Measurements from ENCODE around the gene FHIT.
A peak's percentile ranks its signal among the peaks of the same experiment; 100 is the strongest.

FHIT gene

DNA sequence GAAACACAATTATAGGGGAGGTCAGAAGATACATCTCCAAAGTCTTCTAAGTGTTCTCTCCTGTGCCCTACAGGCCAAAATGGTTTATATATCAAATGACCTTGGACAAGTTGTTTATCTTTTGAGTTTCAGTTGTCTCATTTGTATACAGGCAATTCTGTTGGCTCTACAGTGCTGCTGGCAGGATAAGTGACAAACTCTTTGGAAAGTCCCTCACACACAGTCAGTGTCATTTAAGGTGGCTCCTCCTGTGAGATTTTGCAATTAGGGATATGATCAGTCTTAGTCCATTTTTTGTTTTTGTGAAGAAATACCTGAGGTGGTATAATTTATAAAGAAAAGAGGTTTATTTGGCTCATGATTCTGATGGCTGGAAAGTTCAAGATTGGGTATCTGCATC is 1165.6 kb downstream of the FHIT start:
- DNase-seq: no peak

GRCh38 chr3:60081381-60082095 is 1169.7 kb downstream of the FHIT start:
- no peak for DNase-seq

DNA sequence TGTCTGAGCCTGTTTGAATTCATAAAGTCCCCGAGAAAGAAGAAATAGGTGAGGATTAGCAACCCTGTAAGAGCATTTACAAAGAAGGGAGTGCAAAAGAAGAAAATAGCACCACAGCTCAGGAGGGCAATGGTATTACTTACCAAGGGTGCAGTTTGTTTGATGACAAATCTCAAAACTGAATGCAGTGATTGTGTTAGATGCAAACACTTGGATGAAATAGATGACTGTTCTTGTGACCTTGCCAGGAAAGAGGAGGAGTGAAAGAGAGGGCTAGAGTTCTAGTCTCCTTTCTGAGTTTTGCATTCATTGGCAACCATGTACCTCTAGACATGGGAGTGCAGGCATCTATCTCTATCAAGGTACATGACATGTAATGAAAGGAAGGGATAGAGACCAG is 1170.6 kb downstream of the FHIT start:
- DNase-seq: no peak

DNA sequence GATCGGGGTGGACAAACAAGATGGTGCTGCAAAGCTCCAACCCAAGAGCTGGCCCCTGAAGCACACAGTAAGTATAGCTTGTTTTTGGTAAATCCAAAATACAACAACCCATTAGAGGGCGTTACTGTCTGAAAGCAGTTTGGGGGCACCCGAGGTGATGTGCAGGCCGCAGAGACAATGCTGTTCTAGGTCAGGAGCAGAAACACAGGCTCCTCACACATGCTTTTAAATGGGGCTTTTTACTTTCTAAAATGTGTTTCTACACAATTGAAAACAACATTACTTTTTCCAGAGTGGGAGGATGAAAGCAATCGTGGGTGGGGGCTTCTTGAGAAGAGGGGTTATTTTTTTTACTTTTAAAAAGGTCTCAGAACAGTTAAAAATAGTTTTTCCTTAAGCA is 1172.2 kb downstream of the FHIT start:
- DNase-seq: no peak

GRCh38 chr3:60076331-60076730 is 1174.9 kb downstream of the FHIT start:
- no peak for DNase-seq

DNA sequence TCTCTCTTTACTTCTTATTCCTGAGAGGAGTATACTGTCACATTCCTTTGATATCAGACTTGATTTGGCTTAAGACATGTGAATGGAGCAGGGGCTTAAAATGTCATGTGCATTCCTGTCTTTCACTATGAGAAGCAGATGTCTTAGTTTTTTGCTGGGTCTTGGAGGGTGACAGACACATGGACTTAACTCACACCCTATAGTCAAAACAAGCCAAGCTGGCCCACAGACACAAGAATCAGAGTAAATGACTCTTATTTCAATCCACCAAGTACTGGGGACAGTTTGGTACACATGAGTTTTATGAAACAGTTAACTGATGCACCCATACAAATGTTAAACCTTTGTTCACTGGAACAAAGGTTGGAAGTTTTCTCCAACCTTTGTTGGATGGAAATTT is 1177.3 kb downstream of the FHIT start:
- no peak for DNase-seq

- no peak for DNase-seq
These were observed 1178.0 kb downstream of the FHIT start for GRCh38 chr3:60073228-60073627.

GRCh38 chr3:60070366-60070765 is 1180.9 kb downstream of the FHIT start:
- no peak for DNase-seq

DNA sequence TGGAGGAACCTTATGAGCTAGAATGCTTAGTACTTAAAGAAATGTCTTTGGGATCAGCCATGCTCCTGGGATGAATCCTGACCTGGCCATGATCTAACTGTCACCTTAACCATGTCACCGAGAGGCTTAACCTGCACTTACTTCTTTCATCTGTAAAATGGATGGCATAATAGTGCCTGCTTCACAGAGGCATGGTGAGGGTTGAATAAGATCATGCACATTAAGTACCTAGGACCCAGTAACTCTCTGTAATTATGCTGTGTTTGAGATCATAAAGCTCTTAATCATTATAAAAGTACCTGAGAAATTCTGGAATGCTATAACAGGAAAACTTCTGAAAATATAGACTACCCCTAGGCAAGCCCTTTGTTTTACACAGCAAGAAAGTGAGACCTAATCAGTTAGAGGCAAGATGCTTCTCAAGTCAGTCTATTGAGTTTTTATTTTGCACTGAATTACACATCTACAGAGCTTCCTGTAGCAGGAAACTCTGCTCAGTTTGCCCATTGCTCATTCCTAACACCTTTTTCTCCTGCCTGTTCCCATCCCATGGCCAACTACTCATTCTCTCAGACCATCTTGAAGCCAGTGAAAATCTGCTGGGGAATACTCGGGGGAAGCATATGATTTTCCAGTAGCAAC is 1185.9 kb downstream of the FHIT start:
- DNase-seq: no peak

DNA sequence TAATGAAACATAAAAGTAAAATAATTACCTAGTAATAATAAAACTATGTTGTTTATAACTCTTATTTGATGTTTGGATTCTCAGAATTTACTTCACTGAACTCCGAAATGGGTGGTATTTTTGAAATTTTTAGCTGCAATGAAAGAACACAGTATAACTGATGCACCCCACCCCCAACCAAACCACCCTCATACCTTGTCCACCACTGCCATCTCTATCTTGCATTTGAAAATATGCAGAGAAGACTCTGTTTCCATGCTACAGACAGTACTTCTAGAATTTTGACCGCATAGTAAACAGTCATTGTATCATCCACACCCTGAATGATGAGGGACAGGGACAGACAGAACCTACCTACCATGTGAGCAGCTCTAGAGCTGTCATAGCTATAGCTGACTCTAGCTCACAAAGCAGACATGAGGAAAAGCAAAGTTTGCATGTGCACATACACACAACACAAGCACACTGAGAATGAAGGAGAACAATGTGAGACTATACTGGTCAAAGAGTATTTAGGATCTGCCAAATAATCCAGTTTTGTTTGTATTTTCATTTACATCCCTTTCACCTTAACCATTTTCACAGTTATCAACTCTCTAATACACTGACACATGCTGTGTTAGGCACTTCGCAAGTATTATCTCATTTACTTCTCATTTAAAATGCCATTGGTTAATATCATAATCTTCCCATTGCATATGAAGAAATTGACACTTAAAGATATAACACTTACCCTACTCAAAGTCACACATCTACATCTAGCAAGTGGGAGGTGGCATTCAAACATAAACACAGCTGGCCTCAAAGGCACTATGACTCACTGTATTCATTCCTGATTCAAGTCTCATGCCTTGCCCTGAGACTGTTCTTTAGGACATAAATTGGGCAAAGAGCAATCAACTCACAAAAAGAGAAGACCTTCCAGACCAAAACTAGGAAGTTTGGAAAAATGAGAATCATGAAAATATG is 1186.8 kb downstream of the FHIT start:
- no peak for DNase-seq

- no peak for DNase-seq
These were observed 1194.8 kb downstream of the FHIT start for GRCh38 chr3:60056404-60056803.

DNA sequence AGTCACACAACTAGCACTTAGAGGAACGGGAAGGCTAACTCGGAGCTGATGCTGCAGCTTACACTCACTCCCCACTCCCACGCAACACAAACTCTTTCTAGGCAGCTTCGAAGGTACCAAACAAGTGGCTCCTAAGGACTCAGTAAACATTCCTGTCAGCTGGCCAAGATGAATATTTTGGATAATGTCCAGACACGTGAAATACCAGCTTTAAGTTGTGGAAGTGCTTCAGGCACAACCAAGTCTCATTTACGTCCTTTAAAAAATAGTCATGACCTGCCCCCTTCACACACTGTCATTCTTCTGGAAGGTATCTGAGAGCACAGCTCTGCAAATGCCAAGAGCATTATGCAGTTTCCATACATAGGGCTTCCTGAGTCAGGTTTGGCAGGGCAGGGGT is 1195.5 kb downstream of the FHIT start:
- no peak for DNase-seq

DNA sequence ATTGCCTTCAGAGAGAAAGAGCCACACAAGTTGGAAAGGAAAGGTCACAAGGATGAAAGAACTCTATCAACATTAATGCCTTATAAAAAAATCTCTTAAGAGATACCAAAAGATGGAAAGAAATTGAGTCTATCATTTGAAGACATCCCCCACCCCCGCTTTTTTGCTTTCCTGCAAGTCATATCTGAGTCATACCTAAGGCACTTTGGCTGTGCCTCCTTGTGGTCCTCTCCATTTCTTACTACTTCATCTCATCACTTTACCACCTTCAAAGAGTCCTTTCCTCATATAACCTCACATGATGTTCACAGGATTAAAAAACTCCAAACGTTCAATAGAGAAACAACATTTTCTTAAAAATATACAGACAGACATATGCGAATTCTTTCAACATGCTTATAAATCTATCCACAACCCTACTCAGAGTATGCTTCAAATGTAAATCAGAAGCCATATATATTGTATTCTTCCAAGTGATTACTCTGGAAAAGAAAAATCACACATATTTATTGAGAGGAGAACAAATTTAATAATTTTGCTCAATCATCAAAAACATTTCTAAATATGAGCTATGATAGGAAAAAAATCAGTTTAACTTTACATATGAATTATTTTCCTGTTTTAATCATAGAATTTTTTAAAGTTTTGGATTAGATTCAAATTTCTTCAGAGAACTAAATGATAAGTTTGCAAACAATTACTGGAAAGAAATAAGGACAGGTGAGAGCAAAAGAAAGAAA is 1197.6 kb downstream of the FHIT start:
- DNase-seq: no peak

DNA sequence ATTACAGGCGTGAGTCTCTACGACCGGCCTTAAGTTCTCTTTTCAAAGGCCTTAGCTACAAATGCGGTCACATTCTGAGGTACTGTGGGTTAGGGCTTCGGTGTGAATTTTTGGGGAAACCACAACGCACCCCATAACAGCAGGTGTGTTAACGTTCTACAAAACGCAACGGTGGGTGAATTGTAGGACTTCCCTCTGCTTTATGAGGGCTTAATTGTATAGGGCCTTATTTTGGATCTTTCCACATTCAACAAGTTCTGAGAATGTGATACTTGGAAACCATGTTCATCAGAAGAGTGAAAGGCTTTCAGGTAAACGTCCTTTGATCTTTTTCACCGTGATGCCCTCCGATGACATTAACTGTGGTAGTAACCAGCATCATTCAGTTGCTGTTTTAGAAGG is 1202.8 kb downstream of the FHIT start:
- DNase-seq: no peak

DNA sequence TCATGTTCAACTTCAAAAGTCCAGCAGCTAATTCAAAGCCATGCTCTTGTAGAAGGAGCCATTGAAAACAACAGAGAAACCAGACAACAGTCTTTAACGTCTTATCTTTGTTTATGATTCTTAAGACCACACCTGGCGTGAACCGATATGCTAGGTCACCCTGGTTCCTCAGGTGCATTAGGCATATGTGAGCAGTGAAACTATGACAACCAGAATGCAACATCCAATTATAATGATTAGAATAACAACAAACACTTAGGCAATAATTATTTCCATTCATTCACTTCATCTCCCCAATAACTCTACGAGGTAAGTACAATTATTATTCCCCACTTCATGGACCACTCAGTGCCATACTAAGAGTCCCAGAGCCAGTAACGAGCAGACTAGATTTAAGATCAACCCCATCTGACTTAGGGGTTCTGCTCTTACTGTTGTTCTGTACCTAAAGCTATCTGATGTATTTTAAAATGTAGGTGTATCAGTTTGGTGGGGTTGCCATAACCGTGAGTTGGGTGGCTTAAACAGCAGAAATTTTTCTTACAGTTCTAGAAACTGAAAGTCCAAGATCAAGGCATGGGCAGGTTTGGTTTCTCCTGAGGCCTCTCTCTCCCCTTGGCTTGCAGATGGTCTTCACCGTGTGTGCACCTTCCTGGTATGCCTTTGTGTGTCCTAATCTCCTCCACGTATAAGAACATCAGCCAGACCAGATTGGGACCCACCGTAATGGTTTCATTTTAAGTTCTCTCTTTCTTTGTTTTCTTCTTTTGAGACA is 1203.6 kb downstream of the FHIT start:
- no peak for DNase-seq

GRCh38 chr3:60046210-60046609 is 1205.0 kb downstream of the FHIT start:
- peak in 1 of 14 donors; percentile 1 for DNase-seq

- DNase-seq: no peak
These were observed 1205.6 kb downstream of the FHIT start for GRCh38 chr3:60045686-60046085.

GRCh38 chr3:60036803-60037202 is 1214.4 kb downstream of the FHIT start:
- no peak for DNase-seq

DNA sequence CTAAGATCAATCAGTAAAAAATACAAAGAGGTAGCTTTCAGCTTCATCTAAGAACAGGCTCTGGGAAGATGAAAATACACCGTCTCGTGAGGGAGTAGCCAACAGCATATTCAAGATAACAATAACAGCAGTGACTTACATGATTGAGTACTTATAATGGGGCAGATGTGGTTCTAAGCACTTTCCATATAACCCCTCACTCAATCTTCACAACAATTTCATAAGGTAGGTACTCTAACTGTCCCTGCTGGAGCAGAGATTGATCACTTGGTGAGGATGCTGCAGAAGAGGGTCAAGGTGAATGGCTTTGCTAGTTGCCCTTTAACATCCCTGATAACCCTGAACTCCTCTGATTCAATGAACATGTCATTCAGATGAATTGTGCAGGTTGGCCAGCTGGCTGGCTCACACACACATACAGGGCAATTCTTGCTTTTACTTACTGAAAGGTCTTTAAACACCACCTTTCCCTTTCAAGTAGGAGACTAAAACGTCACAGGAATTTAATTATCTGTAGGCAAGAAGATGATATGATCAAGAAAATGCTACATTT is 1217.3 kb downstream of the FHIT start:
- DNase-seq: no peak

DNA sequence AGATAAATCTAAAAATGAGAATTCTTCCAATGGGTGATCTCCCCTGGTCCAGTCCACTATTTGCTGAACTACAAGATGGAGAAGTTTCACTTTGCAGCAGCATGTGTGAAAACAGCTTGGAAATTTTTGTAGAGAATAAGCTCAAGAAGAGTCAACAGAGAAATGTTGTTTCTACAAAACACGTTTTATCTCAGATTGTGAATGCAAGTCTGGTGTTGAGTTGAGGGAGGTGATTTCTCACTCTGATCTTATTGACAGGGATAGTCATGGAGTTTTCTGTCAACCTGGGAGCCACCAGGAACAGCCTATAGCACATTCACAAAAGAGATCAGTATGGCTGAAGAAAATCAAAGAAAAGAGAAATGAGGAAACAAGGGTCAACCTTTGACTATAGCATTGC is 1220.3 kb downstream of the FHIT start:
- DNase-seq: no peak

DNA sequence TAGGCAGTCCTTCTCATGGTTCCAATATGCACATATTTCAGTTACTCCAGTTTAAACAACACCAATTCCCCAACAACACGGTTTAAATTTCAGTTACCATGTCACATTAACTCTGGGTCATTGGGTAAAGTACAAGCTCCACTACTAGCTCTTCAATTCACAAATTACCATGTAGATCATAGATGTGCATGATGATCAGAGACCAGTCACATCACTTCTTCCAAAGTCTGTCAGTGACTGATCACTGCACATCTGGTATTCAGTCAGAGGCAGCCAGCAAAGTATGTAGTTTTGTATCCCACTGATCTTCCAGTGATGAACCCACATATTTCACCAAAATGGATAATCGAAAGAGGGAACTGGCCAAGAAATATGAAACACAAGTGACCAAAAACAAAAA is 1223.0 kb downstream of the FHIT start:
- no peak for DNase-seq

Data from C1 segment of cervical spinal cord (tissue), 14 donors.